Measurements from ENCODE around the gene HSPG2.
"Not testable (repeated sequence)": the region's sequence is repeated elsewhere in the genome, so short reads cannot be mapped to it uniquely, and the experiment has no call there.

Gene HSPG2

GRCh38 chr1:21912038-21912758 lies 24.9 kb downstream of the HSPG2 start:
- no peak for DNase-seq

GRCh38 chr1:21911205-21912001 lies 25.7 kb downstream of the HSPG2 start:
- no peak for DNase-seq

GRCh38 chr1:21910558-21911204 lies 26.4 kb downstream of the HSPG2 start:
- no peak for DNase-seq

- DNase-seq, result no peak
Observed at GRCh38 chr1:21909787-21910503, 27.2 kb downstream of the HSPG2 start.

GRCh38 chr1:21909286-21909759 lies 27.8 kb downstream of the HSPG2 start:
- no peak for DNase-seq

GRCh38 chr1:21907737-21908534 lies 29.2 kb downstream of the HSPG2 start:
- not testable (repeated sequence) for DNase-seq

- DNase-seq, result no peak
Observed at GRCh38 chr1:21907079-21907418, 30.1 kb downstream of the HSPG2 start.

GRCh38 chr1:21906173-21907078 lies 30.7 kb downstream of the HSPG2 start:
- no peak for DNase-seq

- DNase-seq, result no peak
Observed at GRCh38 chr1:21904704-21905520, 32.2 kb downstream of the HSPG2 start.

GRCh38 chr1:21904454-21904703 lies 32.7 kb downstream of the HSPG2 start:
- DNase-seq, result no peak

- DNase-seq, result no peak
Observed at GRCh38 chr1:21903638-21904453, 33.3 kb downstream of the HSPG2 start.

GRCh38 chr1:21902026-21903012 lies 34.8 kb downstream of the HSPG2 start:
- DNase-seq, result no peak

- no peak for DNase-seq
Observed at GRCh38 chr1:21901473-21901847, 35.6 kb downstream of the HSPG2 start.

- no peak for DNase-seq
Observed at GRCh38 chr1:21900766-21901472, 36.2 kb downstream of the HSPG2 start.

- DNase-seq, result no peak
Observed at GRCh38 chr1:21899987-21900386, 37.1 kb downstream of the HSPG2 start.

- DNase-seq, result no peak
Observed at GRCh38 chr1:21899267-21899810, 37.8 kb downstream of the HSPG2 start.

Measured in NCI-H524 (cell line).